ENCODE data around the gene CCDC71L. TPM values are rescaled to one million over a fixed set of nuclear protein-coding genes. Genes with fewer than 3 reads are reported as not detected.

The CCDC71L gene
- total RNA-seq, 1 donor from 2014 or later = 18.4 TPM

Other genes with a start within 250 kb of the CCDC71L start
- gene PIK3CG, start 204.1 kb upstream of the CCDC71L start, total RNA-seq = 36.6 and 36.7 TPM in 2 replicates

Measured in activated T-helper 2 cell treated with anti-CD3 and anti-CD28 coated beads, Interferon-gamma antibody, Interleukin-2, Interleukin-4, amounts not matched to agents 10 μg/mL and 5 μg/mL and 100 μg/mL, durations not matched to agents 14 hours and 24 hours and 36 hours (primary cell).